Measurements from ENCODE around the gene SPAG9.
A peak's percentile ranks its signal among the peaks of the same experiment; 100 is the strongest.

The SPAG9 gene

DNA sequence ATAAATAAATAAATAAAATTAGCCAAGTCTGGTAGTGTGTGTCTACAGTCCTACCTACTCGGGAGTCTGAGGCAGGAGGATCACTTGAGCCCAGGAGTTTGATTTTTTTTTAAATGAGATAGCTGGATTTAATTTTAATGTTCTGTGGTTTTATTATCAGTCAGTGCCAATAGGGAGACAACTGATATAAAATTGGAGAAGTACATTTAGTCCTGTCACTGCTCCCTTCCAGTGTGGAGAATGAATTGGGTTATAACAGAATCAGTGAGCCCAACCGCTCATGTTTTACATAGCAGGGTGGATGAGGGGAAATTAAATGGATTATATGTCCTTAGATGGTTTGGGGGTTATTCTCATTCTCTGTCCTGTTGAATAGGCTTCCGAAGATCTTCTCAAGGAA lies 38.9 kb upstream of the SPAG9 start:
- Histone ChIP-seq H3K36me3 (ENCODE audit: control insufficient read depth in 1 of 2, insufficient read depth in 2 of 2, low read length in 2 of 2) (peaks cover 15 to 31% of the 10 kb centered on the region in 2 donors), H3K4me1 (ENCODE audit: control insufficient read depth in 1 of 2, insufficient read depth in 2 of 2, low read length in 2 of 2) (peaks cover under 1% of the 10 kb centered on the region in 2 donors), H3K9me3 (ENCODE audit: control insufficient read depth in 1 of 2, low read length in 2 of 2) (no peaks in the 10 kb centered on the region), H3K27me3 (ENCODE audit: control insufficient read depth in 1 of 2, insufficient read depth in 2 of 2, low read length in 2 of 2) (no peaks in the 10 kb centered on the region), H3K27ac (ENCODE audit: low read depth, low read length) (no peak overlapping the region), H3K9ac (ENCODE audit: low read depth in 1 of 2, low read length in 2 of 2) (no peak overlapping the region), H3K4me3 (ENCODE audit: low read depth in 1 of 2, low read length in 2 of 2) (no peak overlapping the region)

DNA sequence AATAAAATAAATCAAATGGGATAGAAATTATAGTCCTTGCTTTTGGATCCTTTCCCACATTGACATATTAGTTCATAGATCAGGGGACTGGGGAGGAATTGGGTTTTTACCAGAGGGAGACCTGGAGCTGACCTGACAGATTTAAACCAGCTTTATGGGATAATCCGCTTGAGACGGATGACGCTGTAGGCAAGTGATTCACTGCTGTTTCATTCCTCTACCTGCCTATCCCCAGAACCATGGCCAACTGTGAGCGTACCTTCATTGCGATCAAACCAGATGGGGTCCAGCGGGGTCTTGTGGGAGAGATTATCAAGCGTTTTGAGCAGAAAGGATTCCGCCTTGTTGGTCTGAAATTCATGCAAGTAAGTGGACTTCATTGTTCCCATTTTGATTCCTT lies 34.7 kb upstream of the SPAG9 start:
- H3K36me3 ChIP-seq (ENCODE audit: control insufficient read depth in 1 of 2, insufficient read depth in 2 of 2, low read length in 2 of 2) = peaks cover 9 to 15% of the 10 kb centered on the region in 2 donors
- no peaks in the 10 kb centered on the region for H3K9me3 ChIP-seq (ENCODE audit: control insufficient read depth in 1 of 2, low read length in 2 of 2)
- H3K4me3 ChIP-seq (ENCODE audit: low read depth in 1 of 2, low read length in 2 of 2) = no peak overlapping the region
- no peak overlapping the region for H3K27ac ChIP-seq (ENCODE audit: low read depth, low read length)
- peaks cover 14% of the 10 kb centered on the region in 2 donors for H3K4me1 ChIP-seq (ENCODE audit: control insufficient read depth in 1 of 2, insufficient read depth in 2 of 2, low read length in 2 of 2)
- H3K27me3 ChIP-seq (ENCODE audit: control insufficient read depth in 1 of 2, insufficient read depth in 2 of 2, low read length in 2 of 2) = no peaks in the 10 kb centered on the region
- no peak overlapping the region for H3K9ac ChIP-seq (ENCODE audit: low read depth in 1 of 2, low read length in 2 of 2)

DNA sequence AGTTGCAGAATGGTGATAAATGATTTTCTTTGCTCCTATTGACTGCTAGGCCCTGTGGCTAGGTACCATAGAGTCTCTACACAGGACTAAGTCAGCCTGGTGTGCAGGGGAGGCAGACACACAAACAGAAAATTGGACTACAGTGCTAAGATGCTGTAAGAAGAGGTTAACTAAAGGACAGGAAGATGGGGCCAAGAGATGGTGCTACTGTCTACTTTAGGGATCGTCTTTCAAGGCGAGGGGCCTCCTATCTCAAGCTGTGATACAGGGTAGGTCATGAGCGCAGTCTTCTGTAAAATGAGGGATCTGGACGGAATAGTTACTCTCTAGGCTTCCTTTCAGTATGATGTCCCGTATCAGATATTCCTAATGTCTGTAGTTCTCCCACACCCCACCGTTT lies 33.5 kb upstream of the SPAG9 start:
- H3K9ac ChIP-seq (ENCODE audit: low read depth in 1 of 2, low read length in 2 of 2) = peak overlapping the region; percentile 70 to 92
- peaks cover 8 to 9% of the 10 kb centered on the region in 2 donors for H3K36me3 ChIP-seq (ENCODE audit: control insufficient read depth in 1 of 2, insufficient read depth in 2 of 2, low read length in 2 of 2)
- peaks cover 14% of the 10 kb centered on the region in 2 donors for H3K4me1 ChIP-seq (ENCODE audit: control insufficient read depth in 1 of 2, insufficient read depth in 2 of 2, low read length in 2 of 2)
- no peaks in the 10 kb centered on the region for H3K9me3 ChIP-seq (ENCODE audit: control insufficient read depth in 1 of 2, low read length in 2 of 2)
- H3K27me3 ChIP-seq (ENCODE audit: control insufficient read depth in 1 of 2, insufficient read depth in 2 of 2, low read length in 2 of 2) = no peaks in the 10 kb centered on the region
- H3K4me3 ChIP-seq (ENCODE audit: low read depth in 1 of 2, low read length in 2 of 2) = peak overlapping the region; percentile 89 to 98
- H3K27ac ChIP-seq (ENCODE audit: low read depth, low read length) = no peak overlapping the region

DNA sequence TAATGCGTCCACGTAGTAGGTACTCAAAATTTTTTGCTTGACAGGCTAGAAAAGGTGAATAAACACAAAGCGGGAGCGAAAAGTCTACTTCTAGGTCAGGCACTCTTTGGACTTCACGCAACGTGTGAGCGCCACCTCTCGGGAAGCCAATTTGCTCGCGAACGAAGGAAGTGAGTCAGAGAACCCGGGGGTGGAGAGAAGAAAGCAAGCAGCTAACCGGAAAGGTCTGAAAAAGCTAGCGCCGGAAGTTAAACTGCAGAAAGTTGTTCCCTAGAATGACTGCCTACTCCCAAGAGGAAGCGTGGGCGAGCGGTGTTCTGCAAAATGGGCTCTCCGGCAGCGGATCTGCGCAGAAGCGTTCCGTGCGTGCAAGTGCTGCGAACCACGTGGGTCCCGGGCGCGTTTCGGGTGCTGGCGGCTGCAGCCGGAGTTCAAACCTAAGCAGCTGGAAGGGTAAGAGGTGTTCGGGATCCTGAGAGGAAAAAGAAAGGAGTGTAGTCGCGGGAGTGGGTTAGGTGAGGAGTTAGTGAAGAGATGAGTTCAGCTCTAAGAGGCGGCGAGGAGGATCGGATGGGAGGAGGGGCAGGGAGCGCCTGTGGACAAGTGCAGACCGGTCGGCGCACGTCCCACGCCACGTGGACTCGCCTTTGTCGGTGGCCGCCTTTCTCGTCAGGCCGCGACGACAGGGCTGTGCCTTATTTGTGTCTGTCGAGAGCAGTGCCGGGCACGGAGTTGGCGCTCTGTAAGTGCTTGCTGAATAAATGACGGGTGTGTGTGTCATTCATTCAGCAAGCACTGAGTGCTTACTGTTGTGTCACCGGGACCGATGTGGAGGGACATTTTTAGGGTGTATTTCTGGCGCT lies 32.8 kb upstream of the SPAG9 start, which contains the start of gene NME1:
Gene NME1, plus strand, starts transcription at position 350 of the 863 bp plus-strand sequence. CDS start 2,096 bp downstream, outside the sequence.
- peak within 1 kb of the TSS; percentile 89 to 98 for H3K4me3 ChIP-seq (ENCODE audit: low read depth in 1 of 2, low read length in 2 of 2)
- no peaks in the 10 kb centered on the region for H3K27me3 ChIP-seq (ENCODE audit: control insufficient read depth in 1 of 2, insufficient read depth in 2 of 2, low read length in 2 of 2)
- H3K36me3 ChIP-seq (ENCODE audit: control insufficient read depth in 1 of 2, insufficient read depth in 2 of 2, low read length in 2 of 2) = peaks cover 8 to 9% of the 10 kb centered on the region in 2 donors
- peak within 1 kb of the TSS; percentile 72 for H3K27ac ChIP-seq (ENCODE audit: low read depth, low read length)
- H3K4me1 ChIP-seq (ENCODE audit: control insufficient read depth in 1 of 2, insufficient read depth in 2 of 2, low read length in 2 of 2) = peaks cover 14% of the 10 kb centered on the region in 2 donors
- peak within 1 kb of the TSS; percentile 70 to 92 for H3K9ac ChIP-seq (ENCODE audit: low read depth in 1 of 2, low read length in 2 of 2)
- H3K9me3 ChIP-seq (ENCODE audit: control insufficient read depth in 1 of 2, low read length in 2 of 2) = no peaks in the 10 kb centered on the region

DNA sequence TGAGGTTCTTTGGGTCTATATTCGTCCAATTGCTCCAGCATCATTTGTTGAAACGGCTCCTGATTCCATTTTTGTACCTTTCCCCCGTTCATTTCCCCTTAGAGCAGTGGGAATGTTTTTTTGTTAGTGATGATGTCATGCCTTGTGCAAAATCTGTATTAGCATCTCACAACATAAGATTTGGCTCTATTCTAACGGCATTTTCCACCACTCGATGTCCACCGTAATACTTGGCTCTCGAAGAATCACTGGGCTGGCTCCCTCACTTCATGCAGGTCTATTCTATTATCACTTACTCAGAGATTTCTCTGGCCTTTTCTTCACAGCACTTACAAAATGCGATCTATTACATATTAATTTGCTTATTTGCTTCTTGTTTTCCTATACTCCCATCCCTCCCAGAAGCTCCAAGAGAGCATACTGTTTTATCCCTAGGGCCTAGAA lies 32.1 kb upstream of the SPAG9 start:
- Histone ChIP-seq H3K9me3 (ENCODE audit: control insufficient read depth in 1 of 2, low read length in 2 of 2) (no peaks in the 10 kb centered on the region), H3K27ac (ENCODE audit: low read depth, low read length) (peak overlapping the region; percentile 72), H3K36me3 (ENCODE audit: control insufficient read depth in 1 of 2, insufficient read depth in 2 of 2, low read length in 2 of 2) (peaks cover 7 to 9% of the 10 kb centered on the region in 2 donors), H3K4me1 (ENCODE audit: control insufficient read depth in 1 of 2, insufficient read depth in 2 of 2, low read length in 2 of 2) (peaks cover 14% of the 10 kb centered on the region in 2 donors), H3K27me3 (ENCODE audit: control insufficient read depth in 1 of 2, insufficient read depth in 2 of 2, low read length in 2 of 2) (no peaks in the 10 kb centered on the region), H3K4me3 (ENCODE audit: low read depth in 1 of 2, low read length in 2 of 2) (peak overlapping the region; percentile 46 to 89), H3K9ac (ENCODE audit: low read depth in 1 of 2, low read length in 2 of 2) (peak overlapping the region; percentile 59 to 92)

DNA sequence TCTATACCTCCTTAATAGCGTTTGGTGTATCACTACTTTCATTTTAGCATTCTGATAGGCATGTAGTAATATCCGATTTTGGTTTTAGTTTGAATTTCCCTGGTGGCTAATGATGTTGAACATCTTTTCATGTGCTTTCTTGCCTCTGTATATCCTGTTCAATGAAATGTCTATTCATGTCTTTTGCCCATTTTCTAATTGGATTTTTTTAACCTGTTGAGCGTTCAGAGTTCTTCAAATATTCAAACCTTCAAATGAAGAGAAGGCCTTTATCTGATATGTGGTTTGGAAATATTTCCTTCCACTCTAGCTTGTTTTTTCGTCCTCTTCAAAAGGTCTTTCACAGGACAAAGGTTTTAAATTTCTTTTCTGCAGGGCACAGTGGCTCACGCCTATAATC lies 30.3 kb upstream of the SPAG9 start:
- Histone ChIP-seq H3K9me3 (ENCODE audit: control insufficient read depth in 1 of 2, low read length in 2 of 2) (no peaks in the 10 kb centered on the region), H3K4me3 (ENCODE audit: low read depth in 1 of 2, low read length in 2 of 2) (no peak overlapping the region), H3K36me3 (ENCODE audit: control insufficient read depth in 1 of 2, insufficient read depth in 2 of 2, low read length in 2 of 2) (peaks cover 0 to 4% of the 10 kb centered on the region in 2 donors), H3K9ac (ENCODE audit: low read depth in 1 of 2, low read length in 2 of 2) (no peak overlapping the region), H3K27ac (ENCODE audit: low read depth, low read length) (no peak overlapping the region), H3K4me1 (ENCODE audit: control insufficient read depth in 1 of 2, insufficient read depth in 2 of 2, low read length in 2 of 2) (peaks cover 14% of the 10 kb centered on the region in 2 donors), H3K27me3 (ENCODE audit: control insufficient read depth in 1 of 2, insufficient read depth in 2 of 2, low read length in 2 of 2) (no peaks in the 10 kb centered on the region)

DNA sequence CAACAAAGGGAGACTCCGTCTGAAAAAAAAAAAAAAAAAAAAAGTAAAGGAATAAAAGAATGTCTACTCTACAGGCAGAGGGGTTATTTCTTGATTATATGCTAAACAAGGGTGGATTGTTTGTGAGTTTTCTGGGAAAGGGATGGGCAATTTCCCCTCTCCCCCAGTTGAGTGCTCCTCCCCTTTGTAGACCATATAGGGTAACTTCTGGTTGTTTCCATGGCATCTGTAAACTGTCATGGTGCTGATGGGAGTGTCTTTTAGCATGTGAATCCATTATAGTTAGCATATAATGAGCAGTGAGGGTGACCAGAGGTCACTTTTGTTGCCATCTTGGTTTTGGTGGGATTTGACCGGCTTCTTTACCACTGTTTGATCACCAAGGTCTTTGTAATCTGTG lies 28.5 kb upstream of the SPAG9 start:
- Histone ChIP-seq H3K27me3 (ENCODE audit: control insufficient read depth in 1 of 2, insufficient read depth in 2 of 2, low read length in 2 of 2) (no peaks in the 10 kb centered on the region), H3K27ac (ENCODE audit: low read depth, low read length) (no peak overlapping the region), H3K9me3 (ENCODE audit: control insufficient read depth in 1 of 2, low read length in 2 of 2) (no peaks in the 10 kb centered on the region), H3K4me1 (ENCODE audit: control insufficient read depth in 1 of 2, insufficient read depth in 2 of 2, low read length in 2 of 2) (peaks cover 9% of the 10 kb centered on the region in 2 donors), H3K4me3 (ENCODE audit: low read depth in 1 of 2, low read length in 2 of 2) (no peak overlapping the region), H3K36me3 (ENCODE audit: control insufficient read depth in 1 of 2, insufficient read depth in 2 of 2, low read length in 2 of 2) (no peaks in the 10 kb centered on the region), H3K9ac (ENCODE audit: low read depth in 1 of 2, low read length in 2 of 2) (no peak overlapping the region)

DNA sequence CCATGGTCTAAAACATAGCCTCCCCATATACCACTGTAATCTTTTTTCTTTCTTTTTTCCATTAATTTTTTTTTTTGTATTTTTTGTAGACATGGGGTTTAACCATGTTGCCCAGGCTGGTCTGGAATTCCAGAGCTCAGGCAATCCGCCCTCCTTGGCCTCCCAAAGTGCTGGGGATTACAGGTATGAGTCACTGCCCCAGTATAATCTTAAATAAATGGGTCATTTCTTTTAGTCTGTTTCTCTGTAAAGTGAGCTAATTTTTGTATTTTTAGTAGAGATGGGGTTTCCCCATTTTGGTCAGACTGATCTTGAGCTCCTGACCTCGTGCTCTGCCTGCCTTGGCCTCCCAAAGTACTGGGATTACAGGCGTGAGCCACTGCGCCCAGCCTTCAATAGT lies 27.0 kb upstream of the SPAG9 start:
- H3K9ac ChIP-seq (ENCODE audit: low read depth in 1 of 2, low read length in 2 of 2) = no peak overlapping the region
- no peak overlapping the region for H3K4me3 ChIP-seq (ENCODE audit: low read depth in 1 of 2, low read length in 2 of 2)
- H3K9me3 ChIP-seq (ENCODE audit: control insufficient read depth in 1 of 2, low read length in 2 of 2) = no peaks in the 10 kb centered on the region
- no peaks in the 10 kb centered on the region for H3K36me3 ChIP-seq (ENCODE audit: control insufficient read depth in 1 of 2, insufficient read depth in 2 of 2, low read length in 2 of 2)
- H3K27ac ChIP-seq (ENCODE audit: low read depth, low read length) = no peak overlapping the region
- H3K27me3 ChIP-seq (ENCODE audit: control insufficient read depth in 1 of 2, insufficient read depth in 2 of 2, low read length in 2 of 2) = no peaks in the 10 kb centered on the region
- peaks cover 1 to 2% of the 10 kb centered on the region in 2 donors for H3K4me1 ChIP-seq (ENCODE audit: control insufficient read depth in 1 of 2, insufficient read depth in 2 of 2, low read length in 2 of 2)

DNA sequence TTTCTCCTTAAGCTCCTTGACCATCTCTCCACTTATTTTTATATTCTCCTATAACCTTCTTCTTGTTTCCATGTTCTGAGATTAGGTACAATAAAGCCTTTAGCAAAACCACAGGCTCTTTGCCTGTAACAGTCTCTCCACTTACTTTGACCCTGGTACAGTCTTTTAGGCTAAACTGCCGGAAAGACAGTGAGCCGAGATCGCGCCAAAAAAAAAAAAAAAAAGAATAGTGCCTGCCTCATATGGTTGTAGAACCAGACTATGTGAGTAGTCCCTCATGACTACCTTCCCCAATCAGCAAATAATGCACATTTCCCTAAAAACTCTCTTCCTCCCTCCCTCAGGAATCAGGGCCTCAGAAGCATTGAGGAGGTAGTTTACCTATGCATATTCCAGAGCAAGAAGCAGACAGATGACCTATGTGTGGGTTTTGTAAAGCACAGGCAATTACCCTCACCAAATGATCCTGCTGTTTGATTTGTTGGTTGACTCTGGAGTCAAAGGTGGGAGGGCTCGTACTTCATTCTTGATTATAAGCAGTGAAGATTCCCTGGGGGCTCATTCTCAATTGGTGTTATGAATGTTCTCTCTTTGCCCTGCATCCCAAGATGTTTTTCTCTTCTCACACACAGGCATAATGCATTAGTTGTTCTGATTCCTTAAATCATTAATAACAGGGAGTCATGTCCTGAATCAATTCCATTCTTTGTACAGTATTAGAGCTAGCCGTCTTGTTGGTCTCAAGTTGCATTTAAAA lies 23.8 kb upstream of the SPAG9 start:
- Histone ChIP-seq H3K9me3 (ENCODE audit: control insufficient read depth in 1 of 2, low read length in 2 of 2) (no peaks in the 10 kb centered on the region), H3K4me3 (ENCODE audit: low read depth in 1 of 2, low read length in 2 of 2) (no peak overlapping the region), H3K36me3 (ENCODE audit: control insufficient read depth in 1 of 2, insufficient read depth in 2 of 2, low read length in 2 of 2) (no peaks in the 10 kb centered on the region), H3K4me1 (ENCODE audit: control insufficient read depth in 1 of 2, insufficient read depth in 2 of 2, low read length in 2 of 2) (no peaks in the 10 kb centered on the region), H3K9ac (ENCODE audit: low read depth in 1 of 2, low read length in 2 of 2) (no peak overlapping the region), H3K27ac (ENCODE audit: low read depth, low read length) (no peak overlapping the region), H3K27me3 (ENCODE audit: control insufficient read depth in 1 of 2, insufficient read depth in 2 of 2, low read length in 2 of 2) (no peaks in the 10 kb centered on the region)

DNA sequence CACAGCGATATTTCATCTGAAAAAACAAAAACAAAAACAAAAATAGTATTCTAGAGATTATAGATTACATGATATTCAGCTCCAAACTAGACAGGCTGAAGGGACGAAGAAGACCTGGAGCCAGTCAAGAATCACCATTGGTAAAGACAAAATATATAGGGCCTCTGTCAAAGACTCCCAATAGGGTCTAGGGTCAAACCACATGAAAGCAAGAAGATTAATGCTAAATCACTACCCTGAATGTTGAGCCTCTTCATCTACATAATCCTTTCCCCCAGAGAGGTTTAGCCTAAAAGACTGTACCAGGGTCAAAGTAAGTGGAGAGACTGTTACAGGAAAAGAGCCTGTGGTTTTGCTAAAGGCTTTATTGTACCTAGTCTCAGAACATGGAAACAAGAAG lies 21.9 kb upstream of the SPAG9 start:
- no peaks in the 10 kb centered on the region for H3K36me3 ChIP-seq (ENCODE audit: control insufficient read depth in 1 of 2, insufficient read depth in 2 of 2, low read length in 2 of 2)
- no peaks in the 10 kb centered on the region for H3K27me3 ChIP-seq (ENCODE audit: control insufficient read depth in 1 of 2, insufficient read depth in 2 of 2, low read length in 2 of 2)
- no peaks in the 10 kb centered on the region for H3K4me1 ChIP-seq (ENCODE audit: control insufficient read depth in 1 of 2, insufficient read depth in 2 of 2, low read length in 2 of 2)
- no peaks in the 10 kb centered on the region for H3K9me3 ChIP-seq (ENCODE audit: control insufficient read depth in 1 of 2, low read length in 2 of 2)
- no peak overlapping the region for H3K27ac ChIP-seq (ENCODE audit: low read depth, low read length)
- no peak overlapping the region for H3K9ac ChIP-seq (ENCODE audit: low read depth in 1 of 2, low read length in 2 of 2)
- no peak overlapping the region for H3K4me3 ChIP-seq (ENCODE audit: low read depth in 1 of 2, low read length in 2 of 2)

All from duodenal mucosa (tissue), 2 donors.